WERI-Rb-1 (cell line): ENCODE results near the gene POU2F3.

Experiments used
- DNase-seq: peaks from one replicate; pipeline ENCODE4 v3.0.0-alpha.2; 2020
- H3K27ac ChIP-seq: fragments of 250-450 bp; sonication (Bioruptor Pico); 2 replicates; pipeline ENCODE4 v1.5.1; 2020; ENCODE audit warnings: mild to moderate bottlenecking, moderate library complexity
- H3K27me3 ChIP-seq: fragments of 250-450 bp; sonication (Bioruptor Pico); 2 replicates; pipeline ENCODE4 v1.5.1; 2021; ENCODE audit warnings: mild to moderate bottlenecking, low read depth, moderate library complexity; ENCODE audit not compliant: insufficient read depth, severe bottlenecking
- H3K36me3 ChIP-seq: fragments of 250-450 bp; sonication (Bioruptor Pico); 2 replicates; pipeline ENCODE4 v1.5.1; 2020; ENCODE audit warnings: mild to moderate bottlenecking, moderate library complexity
- H3K4me3 ChIP-seq: 2 replicates; pipeline ENCODE4 v1.5.1; 2011; ENCODE audit warnings: low read depth, mild to moderate bottlenecking, control low read depth, low read length
- H3K9me3 ChIP-seq: fragments of 250-450 bp; sonication (Bioruptor Pico); 2 replicates; pipeline ENCODE4 v1.5.1; 2021; ENCODE audit warnings: mild to moderate bottlenecking, moderate library complexity; ENCODE audit not compliant: severe bottlenecking
- TF ChIP-seq, protein P1 (sequence below): IDR thresholded peaks from 2 replicates; pipeline ENCODE4 v1.5.1; 2011; ENCODE audit warnings: low read depth, mild to moderate bottlenecking, control low read depth, inconsistent platforms, low read length

The POU2F3 gene

DNA sequence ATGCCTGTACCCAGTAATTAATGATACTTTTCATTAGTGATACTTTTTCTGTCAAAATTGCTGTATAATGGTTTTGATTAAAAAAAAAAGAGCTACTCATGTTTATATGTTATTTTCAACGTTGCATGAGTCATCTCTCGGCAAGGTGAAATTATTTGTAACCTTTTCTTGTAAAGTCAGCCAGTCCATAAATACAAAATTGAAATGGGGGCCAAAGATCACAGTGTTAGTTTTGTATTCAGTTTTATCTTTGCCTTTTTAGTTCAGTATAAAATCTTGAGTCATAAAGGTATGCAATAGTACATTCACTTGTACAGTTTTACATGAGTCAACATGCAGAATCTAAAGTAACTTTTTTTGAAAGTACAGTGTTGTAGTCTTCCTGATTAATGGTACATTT lies 100.6 kb downstream of the POU2F3 start:
- no peak overlapping the region for H3K4me3 ChIP-seq
- peaks cover 3% of the 10 kb centered on the region; the same call in 1 of the 2 replicates for H3K36me3 ChIP-seq
- TF ChIP-seq, protein P1, sequence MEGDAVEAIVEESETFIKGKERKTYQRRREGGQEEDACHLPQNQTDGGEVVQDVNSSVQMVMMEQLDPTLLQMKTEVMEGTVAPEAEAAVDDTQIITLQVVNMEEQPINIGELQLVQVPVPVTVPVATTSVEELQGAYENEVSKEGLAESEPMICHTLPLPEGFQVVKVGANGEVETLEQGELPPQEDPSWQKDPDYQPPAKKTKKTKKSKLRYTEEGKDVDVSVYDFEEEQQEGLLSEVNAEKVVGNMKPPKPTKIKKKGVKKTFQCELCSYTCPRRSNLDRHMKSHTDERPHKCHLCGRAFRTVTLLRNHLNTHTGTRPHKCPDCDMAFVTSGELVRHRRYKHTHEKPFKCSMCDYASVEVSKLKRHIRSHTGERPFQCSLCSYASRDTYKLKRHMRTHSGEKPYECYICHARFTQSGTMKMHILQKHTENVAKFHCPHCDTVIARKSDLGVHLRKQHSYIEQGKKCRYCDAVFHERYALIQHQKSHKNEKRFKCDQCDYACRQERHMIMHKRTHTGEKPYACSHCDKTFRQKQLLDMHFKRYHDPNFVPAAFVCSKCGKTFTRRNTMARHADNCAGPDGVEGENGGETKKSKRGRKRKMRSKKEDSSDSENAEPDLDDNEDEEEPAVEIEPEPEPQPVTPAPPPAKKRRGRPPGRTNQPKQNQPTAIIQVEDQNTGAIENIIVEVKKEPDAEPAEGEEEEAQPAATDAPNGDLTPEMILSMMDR, result no peak
- no peaks in the 10 kb centered on the region for H3K9me3 ChIP-seq
- no peak overlapping the region for H3K27ac ChIP-seq
- DNase-seq, result no peak
- no peaks in the 10 kb centered on the region for H3K27me3 ChIP-seq

DNA sequence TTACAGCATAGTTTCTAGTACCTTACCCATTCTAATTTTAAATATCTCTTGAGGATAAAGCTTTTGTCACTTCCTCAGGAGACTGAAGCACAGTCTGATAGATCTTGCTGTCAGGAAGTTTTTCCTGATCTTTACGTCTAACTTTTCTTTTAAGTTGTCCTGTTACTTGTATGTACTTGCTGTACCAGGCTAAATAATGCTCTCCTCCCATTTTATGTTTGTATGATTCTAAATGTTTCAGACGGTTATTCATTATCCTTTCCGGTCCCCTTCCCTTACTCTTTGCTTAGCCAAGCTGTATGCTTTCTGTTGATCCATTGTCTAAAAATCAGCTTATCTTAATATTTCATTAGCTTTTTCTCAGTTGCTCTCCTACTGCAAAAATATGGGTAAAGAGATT lies 102.3 kb downstream of the POU2F3 start:
- Histone ChIP-seq H3K27ac (no peak overlapping the region), H3K4me3 (no peak overlapping the region), H3K9me3 (no peaks in the 10 kb centered on the region), H3K27me3 (no peaks in the 10 kb centered on the region), H3K36me3 (no peaks in the 10 kb centered on the region)
- TF ChIP-seq, protein P1, result no peak
- no peak for DNase-seq

DNA sequence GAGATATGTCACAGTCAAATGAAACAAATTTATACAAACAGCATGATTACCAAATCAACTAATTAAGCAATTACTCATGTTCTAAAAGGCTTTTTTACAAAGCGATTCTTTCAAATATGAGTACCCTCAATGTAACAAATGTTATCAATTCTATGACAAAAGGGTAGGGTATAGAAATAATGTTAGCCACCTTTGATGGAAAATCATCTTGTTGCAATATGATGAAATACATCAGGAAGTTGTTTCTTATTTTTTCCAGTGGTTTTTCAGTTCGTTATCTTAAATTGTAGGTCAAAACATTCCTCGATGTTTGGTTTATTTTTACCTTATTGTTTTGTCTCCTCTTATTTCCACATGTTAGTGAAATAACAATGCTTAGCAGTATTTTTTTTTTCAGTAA lies 102.7 kb downstream of the POU2F3 start:
- DNase-seq, result no peak
- no peaks in the 10 kb centered on the region for H3K27me3 ChIP-seq
- H3K27ac ChIP-seq, result no peak overlapping the region
- no peaks in the 10 kb centered on the region for H3K36me3 ChIP-seq
- H3K4me3 ChIP-seq, result no peak overlapping the region
- H3K9me3 ChIP-seq, result no peaks in the 10 kb centered on the region
- TF ChIP-seq, protein P1, result no peak

DNA sequence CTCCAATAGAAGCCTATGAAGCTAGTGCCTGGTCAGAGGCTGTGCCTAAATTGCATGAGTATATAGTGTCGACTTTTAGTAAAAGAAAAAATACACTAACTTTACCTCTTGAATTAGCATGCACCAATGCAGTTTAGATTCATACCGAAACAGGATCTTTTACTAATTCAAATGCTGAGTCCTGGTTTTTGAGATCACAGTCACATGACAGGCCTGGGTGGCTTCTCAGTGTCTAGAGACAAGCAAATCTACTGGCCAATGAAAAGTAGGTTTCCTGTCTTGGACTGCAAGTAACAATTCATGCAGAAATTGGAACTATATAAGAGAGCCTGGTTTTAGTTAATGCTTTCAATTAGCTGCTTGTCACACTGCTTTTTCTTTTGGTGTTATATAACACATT lies 103.5 kb downstream of the POU2F3 start:
- TF ChIP-seq, protein P1, result no peak
- Histone ChIP-seq H3K9me3 (no peaks in the 10 kb centered on the region), H3K27ac (no peak overlapping the region), H3K4me3 (no peak overlapping the region), H3K36me3 (no peaks in the 10 kb centered on the region), H3K27me3 (no peaks in the 10 kb centered on the region)
- no peak for DNase-seq

DNA sequence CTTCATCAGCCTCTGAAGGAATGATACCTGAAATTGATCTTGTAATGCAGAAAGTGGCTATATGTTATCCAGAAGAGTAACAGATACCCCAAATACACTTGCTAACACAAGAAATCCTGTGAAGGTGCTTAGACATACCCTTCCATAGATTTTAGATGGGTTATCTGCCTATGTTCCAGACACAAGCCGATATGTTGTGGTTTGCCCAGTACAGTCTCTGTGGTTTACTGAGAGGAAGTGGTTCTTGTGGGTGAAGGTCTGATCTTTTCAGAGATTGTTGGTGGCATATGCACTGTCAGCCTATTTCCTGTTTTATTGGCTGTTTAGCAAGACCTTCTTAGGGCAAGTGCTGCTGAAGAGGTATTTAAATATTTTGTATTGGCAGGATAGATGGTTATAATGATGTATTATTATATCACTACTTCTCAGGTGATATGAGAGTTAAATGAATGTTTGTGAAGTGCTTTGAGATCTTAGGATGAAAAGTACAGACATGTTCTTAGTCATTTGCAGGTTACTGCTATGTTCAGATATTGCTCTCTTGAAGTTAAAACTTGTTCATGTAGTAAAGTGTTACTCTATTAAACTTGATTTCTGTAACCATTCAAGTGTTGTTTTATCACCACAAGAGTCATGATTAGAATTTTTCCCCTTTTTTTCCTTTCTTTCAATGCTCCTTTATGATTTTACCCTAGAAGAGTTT lies 104.5 kb downstream of the POU2F3 start:
- Histone ChIP-seq H3K36me3 (no peaks in the 10 kb centered on the region), H3K27me3 (no peaks in the 10 kb centered on the region), H3K27ac (no peak overlapping the region), H3K9me3 (no peaks in the 10 kb centered on the region), H3K4me3 (no peak overlapping the region)
- no peak for DNase-seq
- TF ChIP-seq, protein P1, result no peak

DNA sequence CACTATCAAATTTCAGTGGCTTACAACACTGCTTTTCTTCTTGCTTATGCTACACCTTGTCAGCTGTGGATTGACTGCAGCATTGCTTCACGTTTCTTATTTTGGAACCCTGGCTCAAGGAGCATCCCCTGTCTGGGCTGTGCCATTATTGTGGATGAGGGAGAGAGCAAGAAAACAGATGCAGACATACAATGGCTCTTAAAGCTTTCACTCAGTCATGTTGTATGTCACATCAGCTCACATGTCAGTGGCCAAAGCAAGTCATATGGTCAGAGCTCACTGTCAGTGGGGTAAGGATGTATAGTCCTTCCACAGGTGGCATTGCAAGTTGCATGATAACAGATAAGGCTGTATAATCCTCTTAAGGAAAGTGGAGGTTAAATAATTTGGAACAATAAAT lies 106.3 kb downstream of the POU2F3 start:
- DNase-seq, result peak; percentile 11
- TF ChIP-seq, protein P1, result no peak
- no peaks in the 10 kb centered on the region for H3K9me3 ChIP-seq
- H3K27ac ChIP-seq, result no peak overlapping the region
- no peaks in the 10 kb centered on the region for H3K27me3 ChIP-seq
- H3K36me3 ChIP-seq, result no peaks in the 10 kb centered on the region
- H3K4me3 ChIP-seq, result no peak overlapping the region
